ENCODE results near the gene MAP2K5.

Gene MAP2K5

DNA sequence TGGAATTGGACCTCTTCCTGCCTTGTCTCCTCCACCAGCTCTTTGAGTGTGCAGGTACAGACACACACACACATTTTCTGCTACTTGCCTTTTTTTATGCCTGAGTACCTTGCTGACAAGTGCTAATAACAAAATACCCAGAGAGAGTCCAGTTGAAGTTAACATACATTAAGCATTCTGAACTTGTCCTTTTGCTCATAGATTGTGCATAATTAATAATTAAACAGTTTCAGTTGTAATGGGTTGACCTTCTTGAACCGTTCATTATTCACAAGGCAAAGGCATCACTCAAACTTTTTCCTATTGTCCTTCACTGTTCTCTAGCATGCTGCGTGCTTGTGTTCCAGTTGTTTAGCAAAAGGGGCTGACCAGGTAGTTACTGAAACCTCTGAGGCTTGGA, 223.2 kb downstream of the MAP2K5 start:
- DNase-seq, result no peak

DNA sequence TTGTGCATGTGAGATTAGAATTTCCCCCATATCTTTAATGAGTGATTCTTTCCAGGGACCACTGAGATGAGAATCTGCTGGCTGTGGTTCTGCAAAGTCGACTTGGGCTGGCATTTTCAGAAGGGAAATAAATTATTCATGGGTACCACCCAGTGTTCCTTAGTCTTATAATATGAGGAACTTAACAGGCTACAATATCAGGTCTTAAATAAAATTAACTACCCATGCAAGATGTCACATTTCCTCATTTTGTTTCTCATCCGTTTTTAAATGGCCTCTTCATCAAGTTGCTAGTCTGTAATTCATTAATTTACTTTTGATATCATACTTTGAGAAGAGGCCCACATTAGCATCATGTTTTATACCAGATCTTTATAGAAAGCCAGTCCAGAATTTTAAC, 224.5 kb downstream of the MAP2K5 start:
- no peak for DNase-seq

DNA sequence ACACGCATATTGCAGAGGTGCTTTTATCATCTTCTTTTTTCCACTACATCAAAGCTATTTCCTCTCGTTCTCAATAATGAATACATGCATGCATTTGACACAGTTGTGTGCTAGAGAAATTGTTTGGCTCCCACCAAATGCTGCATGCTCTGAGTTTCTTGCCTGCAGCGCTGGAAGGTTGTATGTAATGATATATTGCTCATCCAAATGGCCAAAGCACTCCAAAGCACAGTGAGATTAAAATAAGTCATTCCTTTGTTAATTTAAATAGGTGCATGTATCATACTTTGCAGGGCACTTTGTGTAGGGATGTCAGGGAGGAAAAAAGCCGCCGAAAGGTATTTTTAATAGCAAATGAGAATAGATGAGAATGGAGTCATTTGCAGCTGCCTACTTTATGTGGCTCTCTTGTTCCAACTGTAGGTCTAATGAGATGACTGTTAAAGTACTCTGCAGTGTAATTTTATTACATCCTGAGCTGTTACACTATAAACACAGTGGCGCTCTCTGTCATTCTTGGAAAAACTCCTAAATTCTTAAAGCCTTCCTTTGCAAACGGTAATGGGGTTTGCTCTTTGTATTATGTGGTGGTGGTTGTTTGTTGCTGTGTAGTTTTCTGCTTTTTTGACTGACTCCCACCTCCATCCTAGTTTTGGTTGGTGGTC, 225.9 kb downstream of the MAP2K5 start:
- no peak for DNase-seq

DNA sequence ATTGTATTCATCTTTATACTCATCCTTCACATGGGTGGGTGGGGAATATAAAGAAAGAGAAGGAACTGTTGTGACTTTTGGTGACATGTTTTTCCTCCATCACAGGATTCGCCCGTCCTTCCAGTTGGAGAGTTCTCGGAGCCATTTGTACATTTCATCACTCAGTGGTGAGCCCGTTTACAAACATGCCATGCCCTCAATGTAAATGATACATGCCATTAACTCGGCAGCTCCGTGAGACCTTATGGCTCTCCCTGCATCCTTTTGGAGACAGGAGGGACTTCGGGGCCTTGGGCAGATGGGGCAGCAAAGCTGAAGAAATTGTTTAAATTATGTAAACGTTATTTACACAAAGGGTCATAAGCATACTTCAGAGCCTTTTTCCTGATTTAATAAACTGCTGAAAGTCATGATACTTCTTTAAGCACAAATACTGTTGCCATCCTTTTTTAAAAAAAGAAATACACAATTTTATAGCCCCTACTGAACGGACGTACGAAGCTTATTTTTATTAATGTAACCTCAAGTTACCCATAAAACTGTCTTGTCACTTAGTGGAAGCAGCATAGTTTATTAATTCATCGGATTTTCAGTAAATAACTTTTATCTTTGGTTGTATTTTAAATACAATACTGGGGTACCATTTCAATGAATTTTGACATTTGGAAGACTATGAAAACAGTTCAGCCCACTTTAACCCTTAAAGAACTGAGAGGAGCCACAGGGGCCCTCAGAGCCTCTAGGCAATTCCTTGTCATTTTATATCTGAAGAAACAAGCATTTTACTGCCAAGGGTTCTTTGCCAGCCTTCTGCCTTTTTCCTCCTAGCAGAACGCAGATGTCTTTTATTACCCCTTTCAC, 227.2 kb downstream of the MAP2K5 start:
- no peak for DNase-seq

DNA sequence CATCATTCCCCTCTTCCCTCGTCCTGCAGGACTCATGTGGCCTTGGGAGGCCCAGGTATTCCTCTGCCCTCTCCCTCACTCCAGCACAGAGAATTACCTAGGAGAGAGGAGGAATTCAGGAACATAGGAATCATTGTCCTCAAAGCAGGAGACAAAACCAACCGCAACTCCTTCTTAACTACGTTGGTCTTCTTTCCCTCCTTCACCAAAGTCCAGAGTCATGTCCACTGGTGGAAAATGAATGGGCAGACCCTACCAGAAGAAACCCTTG, 227.8 kb downstream of the MAP2K5 start:
- DNase-seq, result no peak

DNA sequence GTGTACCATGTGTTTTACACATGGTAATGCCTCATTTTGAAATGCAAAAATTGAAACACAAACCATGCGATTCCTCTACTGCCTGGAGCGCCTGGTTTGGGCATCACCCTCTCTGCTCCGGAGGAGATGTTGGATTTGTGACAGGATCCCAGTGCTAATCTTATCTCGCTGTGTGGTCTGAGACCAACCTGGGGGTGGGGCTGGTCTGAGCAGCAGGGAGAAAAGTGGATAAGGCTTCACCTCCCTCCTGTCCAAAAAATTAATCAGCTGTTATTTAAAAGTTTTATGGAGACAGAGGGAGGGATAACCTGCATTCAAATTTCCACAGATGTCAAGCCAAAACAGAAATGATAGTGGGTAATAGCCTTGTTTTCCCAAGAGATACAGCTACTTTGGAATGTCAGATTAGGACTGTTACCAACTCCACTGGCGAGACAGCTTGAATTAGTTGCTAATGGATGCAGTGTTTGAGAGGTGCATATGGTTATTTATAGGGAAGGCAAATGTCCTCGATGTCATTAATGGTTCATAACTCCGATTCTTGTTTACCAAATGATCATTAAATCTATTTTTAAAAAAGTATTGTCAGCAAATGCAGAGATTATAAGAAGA, 228.8 kb downstream of the MAP2K5 start:
- no peak for DNase-seq

DNA sequence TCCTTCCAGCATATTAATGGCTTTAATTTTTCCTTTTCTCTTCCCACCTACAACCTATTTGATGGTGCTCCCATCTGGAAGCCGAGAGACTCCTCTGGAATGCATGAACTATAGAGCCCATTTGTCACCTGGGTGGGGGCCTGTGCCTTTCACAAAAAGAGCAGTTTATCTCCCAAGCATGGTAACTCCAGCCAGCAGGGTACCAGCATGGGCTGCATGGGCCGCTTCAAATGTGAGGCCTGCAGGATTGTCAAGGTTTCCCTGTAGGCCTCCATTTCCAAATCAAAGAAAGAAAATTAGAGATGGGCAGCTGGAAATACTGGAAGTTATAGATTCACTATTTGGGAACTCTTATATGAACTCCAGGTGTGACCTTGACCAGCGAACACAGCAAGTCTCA, 232.1 kb downstream of the MAP2K5 start:
- DNase-seq, result no peak

DNA sequence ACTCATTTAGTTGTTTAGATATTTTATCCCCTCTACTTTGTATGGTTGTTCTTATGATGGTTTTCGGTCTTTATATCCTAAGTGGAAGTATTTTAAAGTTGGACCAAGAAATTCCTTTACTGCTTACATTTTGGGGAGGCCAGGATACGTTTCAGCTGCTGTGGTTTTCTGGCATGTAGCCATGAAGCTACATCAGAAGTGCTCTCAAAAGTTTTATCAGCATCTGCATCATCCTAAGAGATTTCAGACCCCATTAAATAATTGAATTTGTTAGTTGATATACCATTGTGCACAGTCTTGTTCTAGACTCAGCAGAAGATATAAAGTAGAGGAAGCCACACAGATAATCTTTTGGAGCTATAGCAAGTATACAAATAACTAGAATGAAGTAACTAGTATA, 232.7 kb downstream of the MAP2K5 start:
- no peak for DNase-seq

DNA sequence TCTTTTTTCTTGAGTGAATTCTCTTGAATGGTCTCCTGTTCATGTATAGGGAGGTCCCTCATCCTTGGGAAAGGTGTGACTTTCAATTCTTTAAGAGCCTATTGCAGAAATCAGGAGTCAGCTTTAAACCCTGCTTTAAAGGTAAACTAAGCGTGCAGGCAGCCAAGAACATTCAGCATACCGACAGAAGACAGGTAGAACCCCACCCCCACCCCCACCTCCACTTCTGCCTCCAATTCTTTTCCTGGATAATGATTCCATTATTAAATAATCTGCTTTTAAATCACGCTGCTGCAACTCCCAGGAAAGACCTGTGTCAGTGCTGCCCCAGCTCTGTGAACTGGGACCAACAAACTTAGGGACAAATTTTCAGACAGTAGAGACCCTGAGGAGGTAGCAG, 233.5 kb downstream of the MAP2K5 start:
- DNase-seq, result no peak

DNA sequence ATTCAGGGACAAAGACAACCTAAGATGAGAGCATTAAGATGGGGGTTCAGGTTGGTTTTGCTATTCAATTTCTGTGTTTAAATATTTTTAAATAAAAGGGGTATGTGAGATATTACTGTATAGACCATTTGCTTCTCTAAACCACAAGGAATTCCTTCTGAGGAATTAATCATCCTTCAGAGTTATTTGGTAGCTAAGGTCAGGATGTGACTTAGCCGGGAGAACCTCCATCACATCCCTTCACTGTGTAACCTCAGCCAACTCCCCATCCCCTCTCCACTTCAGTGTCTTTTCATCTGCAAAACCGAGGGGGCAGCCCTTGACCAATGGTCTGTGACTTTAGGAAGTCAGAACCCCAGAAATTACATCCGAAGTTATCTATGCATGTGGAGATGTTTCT, 234.1 kb downstream of the MAP2K5 start:
- DNase-seq, result no peak

DNA sequence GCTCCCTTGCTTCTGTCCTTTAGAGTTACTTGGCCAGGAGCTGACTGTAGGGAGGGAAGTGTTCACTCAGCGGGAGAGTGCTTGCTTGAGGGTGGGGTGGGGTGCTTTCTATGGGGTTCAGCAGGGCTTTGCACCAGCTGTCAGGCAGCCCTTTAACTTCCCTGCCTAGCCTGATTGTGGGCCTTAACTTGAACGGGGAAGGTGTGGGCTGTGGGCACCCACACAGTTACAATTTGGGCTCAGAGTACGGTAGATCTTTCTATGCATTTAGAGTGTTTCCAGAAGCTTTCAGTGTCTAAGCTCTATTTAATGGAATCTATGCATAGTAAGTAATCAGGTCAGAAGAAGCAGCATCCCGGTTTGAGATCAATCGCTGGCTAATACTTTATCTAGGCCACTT, 234.6 kb downstream of the MAP2K5 start:
- no peak for DNase-seq

DNA sequence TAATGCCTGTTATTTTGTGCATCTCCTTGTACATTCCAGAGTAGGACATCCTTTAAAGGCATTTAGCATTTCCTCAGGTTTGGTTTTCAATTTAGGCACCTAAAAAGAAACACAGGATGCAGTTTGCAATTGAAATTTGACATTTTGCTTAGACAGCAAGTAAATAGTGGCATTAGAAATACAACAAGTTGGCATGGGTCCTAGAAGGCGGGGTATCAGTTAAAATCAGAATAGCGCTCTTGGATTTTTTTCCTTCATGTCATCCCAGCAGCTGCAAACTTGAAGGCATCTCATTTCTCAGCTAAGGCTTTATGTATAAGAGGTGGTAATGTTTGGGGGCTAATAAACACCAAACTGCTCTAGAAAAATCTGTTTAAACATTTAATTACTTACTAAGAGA, 235.3 kb downstream of the MAP2K5 start:
- DNase-seq, result no peak

DNA sequence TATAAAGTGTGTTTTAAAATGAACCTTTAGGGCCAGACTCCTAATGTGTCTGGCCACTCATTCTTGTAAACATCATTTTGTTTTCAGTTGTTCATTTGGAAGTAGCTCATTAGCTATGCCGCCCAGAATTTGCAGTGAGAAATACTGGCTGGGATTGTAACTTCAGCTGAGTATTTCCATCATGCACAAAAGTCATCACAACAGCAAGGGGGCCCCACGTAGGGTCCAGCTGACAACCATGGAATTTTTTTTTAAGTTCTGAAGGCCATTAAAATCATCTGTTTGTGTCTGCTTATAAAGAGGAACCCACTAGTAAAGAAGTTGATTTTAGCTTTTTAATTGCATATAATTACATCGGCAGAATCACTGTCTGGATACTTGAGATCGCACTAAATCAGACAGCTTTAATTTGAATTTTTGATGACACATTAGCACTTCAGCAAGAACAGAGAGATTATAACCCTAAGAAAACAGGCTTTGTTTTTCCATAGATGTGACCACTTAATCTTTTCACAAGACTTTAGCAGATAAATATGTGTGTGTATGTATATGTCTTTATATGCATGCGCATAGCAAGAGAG, 236.6 kb downstream of the MAP2K5 start:
- no peak for DNase-seq

DNA sequence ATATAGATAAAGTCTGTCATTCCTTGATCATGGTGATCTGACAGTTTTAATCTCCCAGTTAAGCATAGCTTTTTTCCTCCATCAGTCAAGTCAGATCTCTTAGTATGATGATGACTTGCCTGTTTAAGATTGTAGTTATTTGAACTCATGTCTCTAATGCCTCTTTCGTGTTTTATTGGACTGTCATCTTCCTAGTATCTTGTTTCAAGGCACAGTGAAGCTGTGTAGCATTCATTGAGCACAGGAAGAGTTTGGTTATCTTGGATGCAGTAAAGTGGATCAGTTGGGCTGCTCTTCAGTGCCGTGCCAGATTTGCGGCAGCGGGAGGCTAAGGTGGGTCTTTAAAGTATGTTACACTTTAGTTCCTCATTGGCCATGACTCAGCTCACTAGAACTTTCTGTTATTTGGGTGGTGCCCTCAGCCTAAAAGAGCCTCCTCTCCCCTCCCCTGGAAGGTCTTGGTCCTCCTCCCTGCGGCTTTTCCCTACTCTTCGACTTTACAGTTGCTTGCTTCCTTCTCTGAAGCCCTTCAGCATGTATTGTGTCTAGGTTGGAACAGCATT, 237.1 kb downstream of the MAP2K5 start:
- DNase-seq, result peak; percentile 6

DNA sequence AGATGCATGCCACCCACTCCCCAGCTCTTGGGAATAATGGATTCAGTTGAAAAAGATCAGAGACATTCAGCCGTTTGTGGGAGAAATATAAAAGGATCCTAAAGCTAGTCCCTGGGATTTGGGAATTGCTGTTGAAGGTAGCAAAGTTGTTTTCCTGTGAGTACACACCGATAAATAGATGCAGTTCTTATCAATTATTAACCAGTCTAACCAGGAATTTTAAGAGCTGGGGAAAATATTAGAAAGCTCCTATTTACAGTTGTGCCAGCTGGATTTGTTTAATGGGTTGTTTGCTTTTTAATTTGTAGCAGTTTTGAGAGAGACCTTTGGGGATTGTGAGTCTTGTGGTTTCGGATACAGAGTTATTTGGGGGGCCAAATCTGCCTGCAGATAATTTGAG, 238.6 kb downstream of the MAP2K5 start:
- DNase-seq, result no peak

DNA sequence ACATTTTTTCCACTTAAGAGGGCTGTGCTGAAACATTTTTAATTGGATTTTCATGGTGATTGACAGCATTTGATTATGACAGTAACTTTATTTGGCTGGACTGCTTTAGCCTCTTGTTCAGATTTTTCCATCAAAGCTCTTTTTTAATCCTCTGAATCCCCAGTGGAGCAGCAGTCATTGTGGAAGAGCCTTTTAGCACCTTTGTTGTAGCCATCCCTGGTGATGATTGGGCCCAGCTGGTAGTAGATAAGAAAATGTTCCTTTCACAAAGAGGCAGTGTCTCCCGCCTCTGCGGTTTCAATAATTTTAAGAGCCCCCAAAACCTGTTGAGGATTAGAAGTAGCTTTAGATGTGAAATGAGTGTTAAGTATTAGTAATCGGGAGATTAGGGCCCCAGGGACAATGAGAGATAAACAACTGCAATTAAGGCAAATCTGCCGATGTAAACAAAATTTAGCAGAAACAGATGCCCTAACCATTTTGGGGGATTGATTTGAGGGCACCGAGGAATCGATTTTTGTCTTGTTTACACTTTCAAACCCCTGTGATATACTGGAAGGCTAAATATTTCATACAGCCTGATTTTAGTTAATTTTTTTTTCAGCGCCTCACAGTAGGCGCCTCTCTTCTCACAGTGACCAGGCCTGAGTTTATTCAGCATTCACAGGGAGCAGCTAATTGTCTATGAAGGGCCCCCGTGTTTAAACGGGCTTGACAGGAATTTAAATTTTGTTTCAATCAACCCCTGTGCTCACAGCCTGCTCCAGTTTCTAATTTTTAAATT, 239.6 kb downstream of the MAP2K5 start:
- DNase-seq, result no peak

DNA sequence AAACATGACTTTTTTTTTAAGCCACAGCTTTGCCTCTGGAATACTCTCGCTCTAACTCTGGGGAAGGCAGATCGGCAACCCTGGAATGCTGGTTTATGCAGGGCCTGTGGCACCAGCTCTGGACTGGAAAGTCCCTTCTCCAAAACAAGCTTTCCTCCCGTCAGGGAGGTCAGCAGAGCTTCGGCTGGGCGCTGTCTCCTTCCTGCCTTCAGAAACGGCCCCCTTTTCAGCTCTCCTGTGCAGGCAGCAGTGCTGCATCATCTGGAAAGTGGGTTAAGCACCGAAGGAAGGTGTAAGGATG, 240.1 kb downstream of the MAP2K5 start:
- no peak for DNase-seq

DNA sequence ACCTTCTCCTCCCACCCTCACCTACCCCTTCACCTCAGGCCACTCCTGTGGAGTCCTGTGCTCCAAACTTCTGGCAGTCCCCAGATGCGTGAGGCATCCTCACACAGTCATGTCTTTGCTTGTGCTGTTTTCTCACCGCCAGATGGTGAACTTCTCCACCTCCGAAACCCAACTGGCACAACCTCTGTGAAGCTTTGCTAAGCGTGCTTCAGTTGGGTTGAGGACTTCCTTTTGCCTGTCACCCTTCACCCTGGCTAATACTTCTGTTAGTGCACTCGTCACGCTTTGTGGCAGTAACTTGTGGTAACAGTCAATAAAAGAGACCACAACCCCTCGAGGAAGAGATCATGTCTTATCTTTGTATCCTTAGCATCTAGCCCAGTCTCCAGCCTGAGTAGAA, 240.8 kb downstream of the MAP2K5 start:
- peak; percentile 16 for DNase-seq

DNA sequence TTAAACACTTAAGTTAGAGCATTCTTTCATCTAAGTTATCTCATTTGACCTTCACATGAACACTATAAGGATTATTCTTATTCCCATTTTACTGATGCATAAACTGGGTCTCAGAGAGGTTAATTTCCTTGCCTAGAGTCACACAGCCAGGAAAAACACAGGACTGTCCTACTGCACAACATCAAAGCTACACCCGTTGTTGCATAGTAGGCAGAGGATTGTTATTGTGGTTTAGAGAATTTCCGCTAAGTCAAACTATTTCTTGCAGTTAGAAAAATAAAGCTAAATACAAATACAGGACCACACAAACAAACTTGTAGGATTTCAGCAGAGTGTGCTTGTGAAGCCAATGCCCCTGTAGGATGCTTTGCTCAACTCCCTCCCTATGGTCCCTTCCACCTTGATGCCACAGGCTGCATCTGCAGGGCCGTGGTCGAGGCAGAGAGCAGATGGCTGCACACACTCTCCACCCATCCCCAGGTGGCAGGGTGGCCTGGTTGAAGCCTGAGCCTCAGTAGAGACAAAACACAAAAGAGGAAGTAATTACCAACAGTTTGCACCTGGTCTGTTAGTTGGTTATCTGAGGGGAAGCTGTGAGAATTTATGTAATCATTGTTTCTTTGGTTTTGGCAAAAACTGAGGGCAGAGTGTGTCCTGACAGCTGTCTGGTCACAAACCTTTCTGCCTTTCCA, 241.7 kb downstream of the MAP2K5 start:
- DNase-seq, result no peak

DNA sequence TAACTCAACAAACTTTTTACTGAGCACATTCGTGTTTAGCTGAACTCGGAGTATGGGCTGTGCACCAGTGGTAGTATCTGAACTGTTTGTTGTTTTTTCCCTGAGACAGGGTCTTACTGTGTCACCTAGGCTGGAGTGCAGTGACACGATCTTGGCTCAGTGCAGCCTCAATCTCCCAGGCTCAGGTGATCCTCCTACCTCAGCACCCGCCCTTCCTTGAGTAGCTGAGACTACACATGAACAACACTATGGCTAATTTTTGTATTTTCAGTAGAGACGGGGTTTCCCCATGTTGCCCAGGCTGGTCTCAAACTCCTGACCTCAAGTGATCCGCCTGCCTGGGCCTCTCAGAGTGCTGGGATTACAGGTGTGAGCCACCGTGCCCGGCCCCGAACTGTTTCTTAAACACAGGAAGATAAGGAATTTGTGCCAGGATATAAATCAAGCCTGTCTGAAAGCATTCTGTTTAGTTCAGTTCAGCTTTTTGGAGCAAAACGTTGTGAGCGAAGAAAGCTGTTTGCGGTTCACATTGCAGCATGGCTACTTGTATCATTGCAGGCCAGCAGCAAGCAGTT, 242.4 kb downstream of the MAP2K5 start:
- DNase-seq, result no peak

DNA sequence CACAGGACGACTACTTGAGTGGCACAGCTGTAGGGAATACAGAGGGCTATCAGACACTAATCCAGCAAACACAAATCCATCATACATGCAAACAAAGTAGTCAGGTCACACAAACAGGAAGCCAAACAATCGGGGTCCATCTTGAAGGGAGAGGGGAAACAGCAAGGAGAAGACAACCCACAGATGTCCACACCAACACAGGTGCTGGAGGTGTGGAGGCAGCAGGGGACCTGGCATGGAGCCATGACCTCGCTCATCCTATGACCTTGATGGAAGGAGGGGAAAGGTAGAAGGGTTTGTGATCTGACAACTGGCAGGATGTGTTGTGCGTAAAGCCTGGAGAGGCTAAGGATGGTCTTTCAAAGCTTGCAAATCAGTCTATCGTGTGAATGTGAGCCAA, 242.9 kb downstream of the MAP2K5 start:
- DNase-seq, result no peak

DNA sequence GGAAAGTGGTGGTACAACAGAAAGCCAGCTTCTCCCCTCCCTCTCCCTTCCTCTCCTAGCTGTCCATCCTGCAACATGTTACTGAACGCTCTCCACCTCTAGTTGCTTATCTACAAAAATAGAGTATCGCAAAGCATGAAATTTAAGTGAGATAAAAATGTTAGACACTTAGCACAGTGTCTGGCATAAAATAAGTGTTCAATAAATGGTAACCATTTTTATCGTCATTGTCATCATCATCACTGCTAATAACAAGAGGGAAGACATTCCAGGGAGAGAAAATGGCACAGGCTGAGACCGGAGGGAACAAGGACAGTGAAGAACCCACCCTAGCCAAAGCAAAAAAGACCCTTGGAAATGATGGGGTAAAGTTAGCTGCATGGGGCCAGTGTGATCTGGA, 244.1 kb downstream of the MAP2K5 start:
- no peak for DNase-seq
